NT2/D1 (cell line): Measurements from ENCODE around the gene HMMR.

Source experiments
- DNase-seq: peaks from one replicate; pipeline ENCODE4 v3.0.0-alpha.2; 2011; ENCODE audit warnings: low read depth, low spot score
- H3K27me3 ChIP-seq: 2 replicates; pipeline ENCODE4 v1.6.0; 2011; ENCODE audit warnings: mild to moderate bottlenecking; ENCODE audit not compliant: insufficient read length, insufficient read depth
- H3K36me3 ChIP-seq: 2 replicates; pipeline ENCODE4 v1.6.1; 2011; ENCODE audit warnings: mild to moderate bottlenecking, low read length, mixed read lengths; ENCODE audit not compliant: insufficient read depth, insufficient read length
- H3K4me1 ChIP-seq: 2 replicates; pipeline ENCODE4 v1.5.1; 2011; ENCODE audit not compliant: insufficient read depth, insufficient read length
- H3K4me3 ChIP-seq: 2 replicates; pipeline ENCODE4 v1.5.1; 2011; ENCODE audit warnings: low read depth; ENCODE audit not compliant: insufficient read length
- H3K9ac ChIP-seq: 2 replicates; pipeline ENCODE4 v1.6.0; 2011; ENCODE audit warnings: low read depth; ENCODE audit not compliant: insufficient read length
- H3K9me3 ChIP-seq: 2 replicates; pipeline ENCODE4 v1.5.1; 2011; ENCODE audit warnings: mild to moderate bottlenecking, low read length; ENCODE audit not compliant: insufficient read depth
- SUZ12 ChIP-seq: IDR thresholded peaks from 2 replicates; pipeline ENCODE4 v1.6.1; 2011; ENCODE audit not compliant: insufficient read length, insufficient read depth; ENCODE audit errors: extremely low read depth
- YY1 ChIP-seq: IDR thresholded peaks from 2 replicates; pipeline ENCODE4 v1.6.1; 2011; ENCODE audit not compliant: insufficient read length, insufficient read depth
- ZNF274 ChIP-seq: IDR thresholded peaks from 2 replicates; pipeline ENCODE4 v1.6.1; 2011; ENCODE audit warnings: mild to moderate bottlenecking, low read depth, low read length

HMMR gene

DNA sequence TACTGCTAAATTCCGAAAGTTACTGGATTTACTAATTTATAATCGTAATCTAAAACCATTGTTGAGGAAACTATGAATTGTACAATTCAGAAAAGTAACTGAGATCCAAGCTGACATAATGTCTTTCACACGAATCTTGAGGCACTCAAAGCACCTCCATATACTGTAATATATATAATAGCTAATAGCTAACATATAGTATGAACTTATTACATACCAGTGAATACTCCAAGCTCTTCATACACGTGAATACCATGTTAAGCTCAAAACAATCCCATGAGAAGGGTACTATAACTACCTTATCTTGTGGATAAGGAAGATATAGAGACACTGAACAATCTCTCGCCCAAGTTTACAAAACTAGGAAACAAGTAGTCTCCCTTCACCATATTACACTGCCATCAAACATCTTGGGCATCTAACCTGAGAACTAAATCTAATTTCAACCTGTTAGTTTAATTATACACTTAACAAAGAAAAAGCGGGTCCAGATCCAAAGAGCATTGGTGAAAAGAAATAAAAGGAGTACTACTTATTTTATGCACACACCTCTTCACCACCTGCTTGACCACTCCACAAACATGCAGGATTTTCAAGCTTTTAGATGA lies 1.6 kb upstream of the HMMR start:
- Histone ChIP-seq H3K36me3 (peaks cover 23% of the 10 kb centered on the region), H3K27me3 (no peaks in the 10 kb centered on the region), H3K9ac (peak overlapping the region; percentile 90), H3K4me1 (no peaks in the 10 kb centered on the region), H3K9me3 (no peaks in the 10 kb centered on the region), H3K4me3 (peak overlapping the region; percentile 65)
- TF ChIP-seq SUZ12 (no peak), ZNF274 (no peak), YY1 (no peak)
- no peak for DNase-seq

DNA sequence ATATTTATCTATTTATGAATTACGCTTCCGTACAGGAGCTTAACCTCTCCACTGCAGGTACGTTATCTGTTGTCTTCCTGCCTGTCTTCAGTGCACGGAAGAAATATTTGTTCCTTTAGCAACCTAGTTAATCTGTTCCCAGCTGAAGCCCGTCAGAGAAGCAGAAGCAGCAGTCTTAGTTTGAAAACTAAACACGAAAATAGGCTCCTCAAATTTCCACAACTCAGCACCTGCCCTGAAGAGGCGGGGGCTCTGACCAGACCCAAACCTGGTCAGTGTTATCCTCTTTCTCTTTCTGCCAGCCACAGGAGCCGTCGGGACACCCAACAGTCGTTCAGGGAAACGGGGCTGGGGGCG lies 992 bp upstream of the HMMR start:
- no peak for DNase-seq
- TF ChIP-seq SUZ12 (no peak), YY1 (no peak), ZNF274 (no peak)
- Histone ChIP-seq H3K36me3 (peaks cover 25% of the 10 kb centered on the region), H3K9ac (peak overlapping the region; percentile 90), H3K27me3 (no peaks in the 10 kb centered on the region), H3K9me3 (no peaks in the 10 kb centered on the region), H3K4me3 (peak overlapping the region; percentile 65), H3K4me1 (no peaks in the 10 kb centered on the region)

DNA sequence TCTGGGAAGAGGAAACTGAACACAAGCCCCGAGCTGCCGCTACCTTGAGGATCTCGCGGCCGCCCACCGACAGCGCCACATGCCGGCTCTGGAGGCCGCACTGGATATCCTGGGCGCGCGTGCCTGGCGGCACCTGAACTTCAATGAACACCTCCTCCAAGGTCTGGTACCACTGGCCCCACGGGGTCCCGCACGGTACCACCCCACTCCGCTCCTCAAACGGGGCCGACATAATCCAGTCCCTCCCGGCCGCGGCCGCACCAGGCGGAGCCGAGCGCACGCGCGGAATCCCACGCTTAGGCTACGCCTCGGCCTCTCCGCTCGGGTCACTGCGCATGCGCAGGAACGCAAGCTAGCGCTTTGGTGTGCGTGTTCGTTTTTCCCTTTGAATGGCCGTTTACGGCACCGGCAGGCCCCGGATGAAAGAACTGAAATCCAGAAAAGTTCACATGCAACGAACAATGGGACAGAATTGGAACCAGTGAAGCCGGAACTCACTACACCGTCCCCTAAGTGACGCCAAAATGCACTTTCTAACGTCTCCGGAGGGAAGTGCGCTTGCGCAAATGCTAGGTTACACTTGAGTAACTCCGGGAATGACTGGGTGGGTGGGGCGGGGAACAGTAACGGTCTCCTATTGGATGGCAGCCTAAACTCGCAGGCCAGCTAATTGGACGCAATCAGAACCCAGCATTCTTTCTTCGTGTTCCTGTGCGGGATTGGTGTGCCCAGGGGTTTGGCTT lies 442 bp upstream of the HMMR start, which contains the start of gene NUDCD2:
NUDCD2 (minus strand) TSS at position 284 of the 743 bp plus-strand sequence; CDS start at position 232, 52 bp downstream.
- peak within 1 kb of the TSS; percentile 85 for H3K4me3 ChIP-seq
- H3K27me3 ChIP-seq = no peaks in the 10 kb centered on the region
- no peaks in the 10 kb centered on the region for H3K4me1 ChIP-seq
- TF ChIP-seq SUZ12 (no peak), YY1 (no peak), ZNF274 (no peak)
- no peaks in the 10 kb centered on the region for H3K9me3 ChIP-seq
- peak within 1 kb of the TSS; percentile 93 for H3K9ac ChIP-seq
- DNase-seq = peak; percentile 90
- peaks cover 22% of the 10 kb centered on the region for H3K36me3 ChIP-seq

DNA sequence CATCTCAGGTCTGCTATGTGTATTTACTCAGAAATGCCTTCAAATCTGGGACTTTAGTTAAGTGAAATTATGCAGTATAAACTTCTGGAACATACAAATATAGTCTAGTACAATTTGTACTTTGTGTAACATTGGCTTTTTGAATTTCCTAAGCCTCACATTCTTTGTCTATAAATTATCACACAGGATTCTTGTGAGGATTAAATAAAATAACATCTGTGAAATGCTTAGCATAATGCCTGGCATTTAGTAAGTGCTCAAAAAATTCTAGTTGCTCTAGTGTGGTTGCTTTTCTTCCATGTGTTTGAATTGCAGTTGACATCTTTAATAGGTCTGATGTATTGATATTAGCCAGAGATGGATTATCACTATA lies 2.6 kb downstream of the HMMR start:
- H3K4me3 ChIP-seq = no peak overlapping the region
- no peaks in the 10 kb centered on the region for H3K27me3 ChIP-seq
- DNase-seq = no peak
- H3K9ac ChIP-seq = no peak overlapping the region
- no peaks in the 10 kb centered on the region for H3K9me3 ChIP-seq
- H3K4me1 ChIP-seq = no peaks in the 10 kb centered on the region
- peaks cover 25% of the 10 kb centered on the region for H3K36me3 ChIP-seq
- TF ChIP-seq YY1 (no peak), SUZ12 (no peak), ZNF274 (no peak)

DNA sequence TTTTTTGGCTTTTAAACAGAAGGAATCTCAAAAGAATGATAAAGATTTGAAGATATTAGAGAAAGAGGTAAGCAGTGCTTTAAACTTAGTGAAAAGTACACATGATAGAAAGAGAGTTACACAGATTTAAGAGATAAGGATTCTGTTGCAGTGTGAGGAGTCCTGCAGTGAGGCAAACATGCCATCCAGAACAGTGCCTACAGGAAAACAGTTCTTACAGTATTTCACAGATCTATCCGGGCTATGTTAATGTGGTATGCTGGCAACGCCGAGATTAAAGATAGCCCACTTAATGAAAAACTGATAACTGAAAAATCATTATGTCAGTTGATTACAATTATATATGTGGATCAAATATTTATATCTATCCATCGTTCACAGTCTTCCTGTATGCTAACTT lies 7.2 kb downstream of the HMMR start:
- no peak for DNase-seq
- TF ChIP-seq SUZ12 = no peak
- no peak for TF ChIP-seq ZNF274
- no peak for TF ChIP-seq YY1
- no peak overlapping the region for H3K4me3 ChIP-seq
- no peak overlapping the region for H3K9ac ChIP-seq
- no peaks in the 10 kb centered on the region for H3K9me3 ChIP-seq
- H3K36me3 ChIP-seq = peaks cover 66% of the 10 kb centered on the region
- no peaks in the 10 kb centered on the region for H3K4me1 ChIP-seq
- no peaks in the 10 kb centered on the region for H3K27me3 ChIP-seq

DNA sequence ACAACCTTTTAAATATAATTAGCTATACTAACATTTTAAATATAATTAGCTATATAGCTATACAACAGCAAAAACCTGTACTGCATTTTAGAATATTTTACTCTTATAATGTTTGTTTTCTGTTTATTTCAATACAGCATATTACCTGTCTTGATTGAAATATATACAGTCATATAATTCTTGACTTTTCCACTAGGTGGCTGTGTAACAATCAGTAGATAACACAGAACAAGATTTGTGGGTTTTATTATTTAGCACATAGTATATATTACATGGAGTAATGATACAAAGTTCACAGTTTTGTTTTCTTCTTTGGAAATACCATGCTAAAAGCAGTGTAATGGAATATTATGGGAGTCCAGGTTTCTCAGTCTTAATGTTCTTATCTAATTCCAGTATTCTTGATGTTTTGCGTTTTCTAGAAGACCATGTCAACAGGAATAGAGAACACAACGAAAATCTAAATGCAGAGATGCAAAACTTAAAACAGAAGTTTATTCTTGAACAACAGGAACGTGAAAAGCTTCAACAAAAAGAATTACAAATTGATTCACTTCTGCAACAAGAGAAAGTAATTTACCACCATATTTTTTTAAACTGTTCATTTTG lies 13.3 kb downstream of the HMMR start:
- TF ChIP-seq SUZ12 (no peak), YY1 (no peak), ZNF274 (no peak)
- Histone ChIP-seq H3K36me3 (peaks cover 84% of the 10 kb centered on the region), H3K27me3 (no peaks in the 10 kb centered on the region), H3K9ac (no peak overlapping the region), H3K4me3 (no peak overlapping the region), H3K4me1 (no peaks in the 10 kb centered on the region), H3K9me3 (no peaks in the 10 kb centered on the region)
- DNase-seq = no peak

DNA sequence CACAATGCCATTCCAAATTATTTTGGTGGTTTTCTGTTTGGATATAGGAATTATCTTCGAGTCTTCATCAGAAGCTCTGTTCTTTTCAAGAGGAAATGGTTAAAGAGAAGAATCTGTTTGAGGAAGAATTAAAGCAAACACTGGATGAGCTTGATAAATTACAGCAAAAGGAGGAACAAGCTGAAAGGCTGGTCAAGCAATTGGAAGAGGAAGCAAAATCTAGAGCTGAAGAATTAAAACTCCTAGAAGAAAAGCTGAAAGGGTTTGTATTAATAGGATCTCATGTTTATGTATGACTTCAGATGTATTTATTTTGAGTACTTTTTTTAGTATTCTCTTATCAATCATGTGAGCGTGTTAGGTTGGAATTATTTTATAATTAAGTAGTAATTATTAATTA lies 15.0 kb downstream of the HMMR start:
- DNase-seq = no peak
- H3K9ac ChIP-seq = no peak overlapping the region
- H3K27me3 ChIP-seq = no peaks in the 10 kb centered on the region
- H3K36me3 ChIP-seq = peaks cover 79% of the 10 kb centered on the region
- TF ChIP-seq ZNF274 (no peak), SUZ12 (no peak), YY1 (no peak)
- H3K4me1 ChIP-seq = no peaks in the 10 kb centered on the region
- no peaks in the 10 kb centered on the region for H3K9me3 ChIP-seq
- no peak overlapping the region for H3K4me3 ChIP-seq
